Hepatocyte (in vitro differentiated cells): Measurements from ENCODE around the gene ZFHX3.

Experiments
- EZH2 ChIP-seq: fragments of 200-600 bp; sonication (generic); IDR thresholded peaks from 2 replicates; pipeline ENCODE4 v1.6.1; 2016; ENCODE audit warnings: antibody characterized with exemption, mild to moderate bottlenecking, borderline replicate concordance
- EZH2phosphoT487 ChIP-seq: fragments of 200-600 bp; sonication (generic); IDR thresholded peaks from one replicate; pipeline ENCODE4 v1.6.1; 2018; ENCODE audit warnings: antibody characterized with exemption, mild to moderate bottlenecking, low read depth, moderate library complexity; ENCODE audit not compliant: unreplicated experiment, severe bottlenecking
- TF ChIP-seq, protein P1 (sequence below): fragments of 200-600 bp; sonication (generic); IDR thresholded peaks from 2 replicates; pipeline ENCODE4 v1.5.1; 2016; ENCODE audit warnings: antibody characterized with exemption, mild to moderate bottlenecking; ENCODE audit not compliant: poor library complexity

DNA sequence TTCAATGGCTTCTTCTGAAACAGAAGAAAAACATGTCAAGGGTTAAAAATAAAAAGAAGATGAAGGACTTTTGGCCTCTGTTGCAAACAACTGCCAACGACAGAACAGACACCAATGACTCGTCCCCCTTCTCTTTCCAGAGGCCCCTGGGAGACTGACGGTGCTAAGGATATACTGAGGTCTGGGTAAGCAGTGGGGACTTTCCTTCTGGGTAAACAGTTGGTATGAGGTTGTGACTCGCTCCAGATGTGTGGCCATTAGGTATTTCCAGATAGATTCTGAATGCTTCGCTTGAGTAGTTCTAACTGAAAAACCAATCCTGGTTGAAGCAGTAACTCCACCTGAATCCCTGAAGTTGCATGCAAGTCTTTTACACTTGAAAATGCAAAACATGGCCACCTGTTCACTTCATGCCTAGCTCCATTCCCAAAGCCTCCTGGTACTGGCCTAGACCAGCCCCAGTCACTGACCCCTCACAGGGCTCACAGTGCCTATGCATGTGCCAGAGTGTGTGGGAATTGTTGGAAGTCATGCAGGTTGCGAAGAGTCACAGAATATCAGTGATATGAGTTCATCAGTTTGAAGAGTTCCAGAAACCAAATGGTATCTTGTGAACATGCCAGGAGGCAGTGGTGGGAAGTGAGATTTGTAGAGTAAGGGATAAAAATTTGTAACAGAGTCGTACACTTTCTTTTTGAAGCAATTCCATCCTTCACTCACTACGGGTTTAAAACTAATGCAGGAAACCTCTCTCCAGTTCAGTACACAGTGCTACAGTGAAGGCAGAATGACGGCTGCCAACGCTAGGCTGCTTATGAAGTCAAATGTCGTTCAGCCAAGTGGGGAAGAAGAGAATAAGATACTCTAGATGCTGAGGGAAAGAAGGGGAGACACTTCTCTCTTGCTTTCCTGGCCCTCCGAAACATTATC lies 217.8 kb downstream of the ZFHX3 start:
- TF ChIP-seq, protein P1, sequence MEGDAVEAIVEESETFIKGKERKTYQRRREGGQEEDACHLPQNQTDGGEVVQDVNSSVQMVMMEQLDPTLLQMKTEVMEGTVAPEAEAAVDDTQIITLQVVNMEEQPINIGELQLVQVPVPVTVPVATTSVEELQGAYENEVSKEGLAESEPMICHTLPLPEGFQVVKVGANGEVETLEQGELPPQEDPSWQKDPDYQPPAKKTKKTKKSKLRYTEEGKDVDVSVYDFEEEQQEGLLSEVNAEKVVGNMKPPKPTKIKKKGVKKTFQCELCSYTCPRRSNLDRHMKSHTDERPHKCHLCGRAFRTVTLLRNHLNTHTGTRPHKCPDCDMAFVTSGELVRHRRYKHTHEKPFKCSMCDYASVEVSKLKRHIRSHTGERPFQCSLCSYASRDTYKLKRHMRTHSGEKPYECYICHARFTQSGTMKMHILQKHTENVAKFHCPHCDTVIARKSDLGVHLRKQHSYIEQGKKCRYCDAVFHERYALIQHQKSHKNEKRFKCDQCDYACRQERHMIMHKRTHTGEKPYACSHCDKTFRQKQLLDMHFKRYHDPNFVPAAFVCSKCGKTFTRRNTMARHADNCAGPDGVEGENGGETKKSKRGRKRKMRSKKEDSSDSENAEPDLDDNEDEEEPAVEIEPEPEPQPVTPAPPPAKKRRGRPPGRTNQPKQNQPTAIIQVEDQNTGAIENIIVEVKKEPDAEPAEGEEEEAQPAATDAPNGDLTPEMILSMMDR: no peak
- no peak for TF ChIP-seq EZH2phosphoT487
- no peak for TF ChIP-seq EZH2
